GM18909 (cell line): ENCODE data around the gene PAFAH1B2.
A peak's percentile ranks its signal among the peaks of the same experiment; 100 is the strongest.
"Not testable (repeated sequence)": the region's sequence is repeated elsewhere in the genome, so short reads cannot be mapped to it uniquely, and the experiment has no call there.

Experiments used
- ATAC-seq: cut with Tn5 transposase; IDR thresholded peaks from one replicate; pipeline ENCODE4 v1.9.1; 2021; ENCODE audit warnings: mild to moderate bottlenecking; ENCODE audit not compliant: unreplicated experiment, poor library complexity

The PAFAH1B2 gene

DNA sequence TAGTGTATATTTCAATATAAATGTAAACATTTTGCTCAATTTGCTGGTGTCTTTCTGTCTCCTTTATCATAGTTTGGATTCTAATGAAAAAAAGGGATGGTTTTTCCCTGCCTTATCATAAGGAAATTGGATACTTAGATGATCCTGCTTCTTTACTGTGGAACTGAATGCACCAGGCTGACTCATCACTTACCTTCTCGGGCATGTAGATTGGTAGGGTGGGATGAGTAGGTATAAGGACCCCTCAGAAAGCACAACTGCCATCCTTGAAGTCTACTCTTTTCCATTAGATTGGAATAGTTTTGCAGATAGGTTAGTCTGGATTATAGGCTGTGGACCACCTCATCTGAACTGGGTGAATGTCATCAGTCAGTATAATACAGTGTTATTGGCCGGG lies 26.9 kb downstream of the PAFAH1B2 start:
- no peak for ATAC-seq

DNA sequence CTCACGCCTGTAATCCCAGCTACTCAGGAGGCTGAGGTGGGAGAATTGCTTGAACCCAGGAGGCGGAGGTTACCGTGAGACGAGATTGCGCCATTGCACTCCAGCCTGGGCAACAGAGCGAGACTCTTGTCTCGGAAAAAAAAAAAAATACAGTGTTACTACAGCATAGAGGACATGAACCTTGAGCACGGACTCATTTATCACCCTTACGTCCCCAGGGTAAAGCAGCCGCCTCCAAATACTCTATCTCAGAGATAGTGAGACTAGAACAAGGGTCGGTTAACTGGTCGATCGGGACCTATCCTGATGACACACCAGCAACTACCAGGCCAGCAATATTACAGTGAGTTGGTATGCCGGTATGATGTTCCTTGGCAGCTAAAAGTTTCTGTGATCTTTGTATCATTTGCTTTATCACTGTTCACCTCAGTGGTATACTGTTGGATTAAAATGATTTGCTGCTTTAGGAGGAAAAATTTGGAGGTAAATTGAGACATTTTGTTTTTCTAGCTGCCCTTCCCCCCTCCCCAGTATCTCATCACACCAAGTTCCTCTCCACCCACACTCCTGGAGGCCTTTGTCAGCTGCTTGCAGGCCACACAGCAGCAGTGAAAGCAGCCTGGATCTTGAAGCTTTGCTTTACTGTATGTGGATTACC lies 27.4 kb downstream of the PAFAH1B2 start:
- ATAC-seq, result no peak

DNA sequence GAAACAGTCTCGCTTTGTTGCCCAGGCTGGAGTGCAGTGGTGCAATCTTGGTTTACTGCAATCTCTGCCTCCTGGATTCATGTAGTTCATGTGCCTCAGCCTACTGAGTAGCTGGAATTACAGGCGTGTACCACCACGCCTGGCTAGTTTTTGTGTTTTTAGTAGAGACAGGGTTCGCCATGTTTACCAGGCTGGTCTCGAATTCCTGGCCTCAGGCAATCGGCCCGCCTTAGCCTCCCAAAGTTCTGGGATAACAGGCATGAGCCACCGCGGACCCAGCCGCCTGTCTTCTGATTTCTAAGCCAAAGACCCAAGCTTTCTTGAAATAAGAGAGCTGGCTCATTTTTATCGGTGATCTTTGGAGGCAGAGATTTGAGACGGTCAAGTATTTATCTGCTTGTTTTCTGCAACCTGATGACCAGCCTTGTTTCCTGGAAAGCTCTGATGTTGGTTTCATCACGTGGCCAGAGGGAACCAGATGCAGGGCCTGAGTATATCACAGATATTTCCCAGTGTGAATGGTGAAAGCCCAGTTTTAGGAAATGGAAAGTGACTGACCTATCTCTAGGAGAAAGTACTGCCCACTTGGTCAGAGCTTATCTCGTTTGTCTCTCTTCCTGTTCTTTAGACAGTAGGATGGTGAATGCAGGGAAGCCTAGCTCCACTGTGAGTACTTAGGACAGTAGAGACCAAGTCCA lies 28.8 kb downstream of the PAFAH1B2 start:
- no peak for ATAC-seq

DNA sequence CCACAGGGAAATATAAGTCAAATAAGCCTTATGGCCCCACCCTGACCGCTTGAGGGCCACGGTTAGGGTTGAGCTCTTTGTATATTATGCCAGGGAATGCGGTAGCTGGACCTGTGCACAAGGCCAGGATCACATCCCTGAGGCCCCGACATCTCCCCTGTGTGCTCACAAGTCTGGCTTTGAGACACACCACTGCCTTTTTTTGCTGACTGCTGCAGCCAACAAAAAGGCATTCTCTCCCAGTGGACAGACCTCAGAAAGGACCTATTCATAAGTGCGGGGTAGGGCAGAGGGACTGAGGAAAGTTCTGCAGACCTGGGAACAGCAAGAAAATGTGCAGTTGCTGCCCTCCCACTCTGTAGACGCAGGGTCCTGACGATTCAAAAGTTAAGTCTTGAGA lies 31.0 kb downstream of the PAFAH1B2 start:
- no peak for ATAC-seq

DNA sequence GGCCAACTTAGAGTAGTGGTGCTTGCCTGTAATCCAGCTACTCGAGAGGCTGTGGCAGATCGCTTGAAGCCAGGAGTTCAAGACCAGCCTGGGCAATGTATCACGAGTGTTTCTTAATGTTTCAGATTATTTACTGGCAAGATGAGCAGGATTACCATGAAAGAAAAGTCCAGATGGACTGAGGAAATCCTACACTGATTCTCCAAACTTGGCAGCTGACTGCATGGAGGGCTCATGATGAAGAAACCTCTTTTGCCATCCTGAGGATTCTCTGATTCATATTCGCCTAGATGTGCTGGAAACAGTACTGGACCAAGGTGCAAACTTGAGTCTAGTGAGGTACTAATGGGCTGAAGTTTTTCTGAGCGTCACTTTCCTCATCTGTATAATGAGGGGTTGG lies 31.7 kb downstream of the PAFAH1B2 start:
- no peak for ATAC-seq

DNA sequence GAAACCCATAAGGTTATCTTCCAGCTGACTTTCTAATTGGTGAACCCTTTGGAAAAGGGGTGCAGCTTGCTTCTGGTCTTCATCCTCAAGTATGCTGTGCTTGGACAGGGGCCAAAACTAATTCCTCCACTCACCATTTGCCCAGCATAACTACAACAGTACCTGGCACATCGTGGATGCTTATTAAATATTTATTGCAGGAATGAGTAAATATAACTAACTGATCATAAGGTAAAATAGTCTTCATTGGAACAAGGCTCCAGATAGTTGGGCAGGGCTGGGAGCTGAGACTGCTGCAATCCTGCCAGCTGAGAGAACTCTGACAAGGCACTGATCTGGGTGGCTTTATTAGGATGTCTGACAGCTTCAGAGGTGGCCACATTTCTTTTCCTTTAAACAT lies 32.1 kb downstream of the PAFAH1B2 start:
- no peak for ATAC-seq

DNA sequence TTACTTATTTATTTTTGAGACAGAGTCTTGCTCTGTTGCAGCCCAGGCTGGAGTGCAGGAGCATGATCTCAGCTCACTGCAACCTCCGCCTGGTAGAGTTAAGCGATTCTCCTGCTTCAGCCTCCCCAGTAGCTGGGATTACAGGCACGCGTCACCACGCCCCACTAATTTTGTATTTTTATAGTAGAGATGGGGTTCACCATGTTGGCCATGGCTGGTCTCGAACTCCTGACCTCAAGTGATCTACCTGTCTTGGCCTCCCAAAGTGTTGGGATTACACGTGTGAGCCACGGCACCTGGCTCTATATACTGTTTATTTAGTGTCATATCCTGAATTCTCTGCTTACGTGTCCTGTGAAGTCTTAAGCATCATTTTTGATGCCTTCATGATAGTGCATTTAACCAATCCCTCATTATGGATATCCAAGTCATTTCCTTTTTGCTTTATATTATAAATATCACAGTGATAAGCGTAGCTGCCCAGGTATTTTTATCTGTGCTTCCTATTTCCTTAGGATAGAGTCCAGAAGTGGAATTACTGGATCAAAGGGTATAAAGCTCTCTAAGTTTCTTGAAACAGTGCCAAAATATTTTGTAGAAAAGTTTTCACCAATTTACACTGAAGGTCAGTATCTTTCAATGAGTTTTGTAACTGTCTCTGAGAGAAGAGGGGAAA lies 33.6 kb downstream of the PAFAH1B2 start:
- no peak for ATAC-seq

DNA sequence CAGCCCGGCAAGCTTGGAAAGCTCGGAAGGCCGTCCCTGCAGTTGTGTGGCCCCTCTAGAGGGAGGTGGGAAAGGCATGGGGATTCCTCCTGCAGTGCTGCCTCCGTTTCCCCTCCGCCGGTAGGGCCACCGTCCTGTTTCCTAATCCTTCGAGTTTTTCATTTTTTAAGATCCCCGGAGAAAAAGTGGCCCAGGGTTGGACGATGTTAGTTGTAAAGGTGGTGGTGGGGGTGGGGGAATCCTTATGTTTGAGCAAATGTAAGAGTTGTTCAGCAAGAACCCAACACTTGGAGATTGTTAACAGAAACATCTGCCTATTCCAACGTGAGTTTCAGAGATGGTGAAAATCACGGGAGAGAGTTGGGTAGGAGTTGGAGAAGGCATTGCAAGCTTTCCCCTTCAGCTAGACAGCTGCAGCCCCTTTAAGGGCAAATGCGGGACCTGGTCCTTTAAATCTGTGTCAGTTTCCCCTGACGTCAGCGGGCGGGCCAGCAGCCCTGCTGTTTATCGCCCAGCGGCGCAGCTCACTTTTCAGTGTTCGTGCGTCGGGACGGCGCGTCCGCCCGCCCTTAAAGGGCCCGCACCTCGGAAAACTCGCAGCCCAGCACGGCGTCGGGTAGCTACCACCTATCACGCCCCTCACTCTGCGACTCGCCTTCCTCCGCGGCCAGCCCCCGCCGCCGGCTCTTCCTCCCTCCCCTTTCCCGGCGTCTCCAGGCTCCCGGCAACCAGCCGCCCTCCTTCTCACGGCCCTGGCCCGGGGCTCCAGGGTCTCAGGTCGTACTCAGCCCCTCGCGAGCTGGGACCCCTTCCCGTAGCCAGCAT lies 34.3 kb downstream of the PAFAH1B2 start, which contains the start of gene SIDT2:
SIDT2 (plus strand) TSS at position 534 of the 825 bp plus-strand sequence. CDS start 521 bp downstream, outside the sequence.
- ATAC-seq, result peak; percentile 85

DNA sequence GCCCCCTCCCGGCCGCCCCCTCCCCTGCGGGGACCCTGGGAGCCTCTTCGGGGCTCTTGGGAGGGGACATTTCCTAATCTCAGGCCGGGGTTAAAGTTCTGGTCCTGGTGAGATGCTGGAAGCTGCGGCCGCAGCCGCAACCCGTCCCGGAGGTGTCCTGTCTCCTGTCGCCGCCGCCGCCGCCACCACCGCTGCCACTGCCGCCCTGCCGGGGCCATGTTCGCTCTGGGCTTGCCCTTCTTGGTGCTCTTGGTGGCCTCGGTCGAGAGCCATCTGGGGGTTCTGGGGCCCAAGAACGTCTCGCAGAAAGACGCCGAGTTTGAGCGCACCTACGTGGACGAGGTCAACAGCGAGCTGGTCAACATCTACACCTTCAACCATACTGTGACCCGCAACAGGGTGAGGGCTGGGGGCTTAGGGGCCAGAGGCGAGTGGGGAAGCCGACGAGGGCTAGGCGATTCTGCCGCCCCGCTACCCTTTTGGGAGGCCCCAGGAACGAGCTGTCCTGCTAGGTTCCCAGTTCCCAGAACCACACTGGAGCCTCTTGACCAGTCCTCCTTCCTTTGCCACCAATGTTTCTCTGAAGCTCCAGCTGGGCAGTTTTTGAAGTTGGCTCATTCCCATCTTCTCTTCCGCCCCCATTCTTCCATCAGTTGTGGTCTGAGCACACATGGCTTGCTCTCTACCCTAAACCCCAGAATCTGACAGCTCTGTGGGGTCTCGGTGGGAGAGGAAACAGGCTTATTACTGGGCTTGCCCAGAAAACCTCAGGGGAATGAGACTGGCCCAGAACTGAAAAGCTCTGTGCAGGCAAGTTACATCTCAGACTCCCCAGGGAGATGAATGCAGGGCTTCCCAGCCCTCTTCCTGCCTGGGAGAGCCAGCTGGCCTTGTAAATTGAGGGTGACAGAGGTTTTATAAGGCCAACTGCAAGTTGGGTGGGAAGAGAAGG lies 35.2 kb downstream of the PAFAH1B2 start:
- ATAC-seq, result peak; percentile 31

DNA sequence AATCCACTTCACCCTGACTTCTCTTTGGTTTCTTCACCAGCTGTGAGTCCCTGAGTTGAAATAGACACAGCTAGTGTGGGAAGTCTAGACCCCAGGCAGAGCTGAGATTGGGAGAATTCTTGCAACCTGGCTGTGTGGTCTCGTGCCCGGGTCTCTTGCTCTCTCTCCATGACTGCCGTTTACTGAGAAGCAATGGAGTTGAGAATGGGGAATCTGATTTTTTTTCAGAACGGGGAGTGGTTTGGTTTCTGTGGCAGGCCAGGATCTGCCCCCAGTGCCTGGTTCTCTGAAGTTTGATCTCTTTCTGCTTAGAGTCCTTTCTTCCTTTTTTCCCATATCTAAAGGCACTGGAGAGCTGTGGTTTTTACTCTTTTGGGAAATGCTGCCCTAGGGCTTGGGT lies 35.9 kb downstream of the PAFAH1B2 start:
- ATAC-seq, result peak; percentile 4

DNA sequence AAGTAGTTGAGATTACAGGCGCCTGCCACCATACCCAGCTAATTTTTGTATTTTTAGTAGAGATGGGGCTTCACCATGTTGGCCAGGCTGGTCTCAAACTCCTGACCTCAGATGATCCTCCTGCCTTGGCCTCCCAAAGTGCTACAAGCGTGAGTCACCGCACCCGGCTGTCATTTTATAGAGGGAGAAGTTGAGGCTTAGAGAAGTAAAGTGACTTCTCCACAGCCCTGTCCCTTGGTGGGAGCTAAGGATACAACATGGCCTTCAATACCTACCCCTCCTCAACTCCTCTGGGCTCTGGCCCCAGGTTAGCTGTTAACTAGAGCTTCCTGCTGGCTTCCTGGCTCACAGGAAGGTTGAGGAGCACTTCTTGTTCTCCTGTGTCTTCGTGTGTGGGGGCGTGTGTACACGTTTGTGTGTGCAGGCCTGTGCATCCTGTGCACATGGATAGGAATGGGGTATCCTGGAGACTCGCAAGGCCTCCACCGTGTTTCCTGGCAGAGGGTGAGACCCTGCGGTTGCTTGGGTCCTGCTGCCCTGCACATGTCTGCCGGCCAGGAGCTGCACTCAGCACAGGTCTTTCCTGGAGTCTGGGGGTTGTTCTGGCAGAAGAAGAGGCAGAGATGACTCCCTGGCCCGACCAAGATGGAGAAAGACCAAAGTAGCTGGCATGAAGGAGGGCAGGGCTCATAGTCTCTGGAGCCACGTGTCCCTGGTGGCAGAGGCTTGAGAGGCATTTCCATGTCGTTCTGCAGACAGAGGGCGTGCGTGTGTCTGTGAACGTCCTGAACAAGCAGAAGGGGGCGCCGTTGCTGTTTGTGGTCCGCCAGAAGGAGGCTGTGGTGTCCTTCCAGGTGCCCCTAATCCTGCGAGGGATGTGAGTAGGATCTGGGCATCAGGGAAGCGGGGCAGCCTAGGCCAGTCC lies 36.8 kb downstream of the PAFAH1B2 start:
- no peak for ATAC-seq

DNA sequence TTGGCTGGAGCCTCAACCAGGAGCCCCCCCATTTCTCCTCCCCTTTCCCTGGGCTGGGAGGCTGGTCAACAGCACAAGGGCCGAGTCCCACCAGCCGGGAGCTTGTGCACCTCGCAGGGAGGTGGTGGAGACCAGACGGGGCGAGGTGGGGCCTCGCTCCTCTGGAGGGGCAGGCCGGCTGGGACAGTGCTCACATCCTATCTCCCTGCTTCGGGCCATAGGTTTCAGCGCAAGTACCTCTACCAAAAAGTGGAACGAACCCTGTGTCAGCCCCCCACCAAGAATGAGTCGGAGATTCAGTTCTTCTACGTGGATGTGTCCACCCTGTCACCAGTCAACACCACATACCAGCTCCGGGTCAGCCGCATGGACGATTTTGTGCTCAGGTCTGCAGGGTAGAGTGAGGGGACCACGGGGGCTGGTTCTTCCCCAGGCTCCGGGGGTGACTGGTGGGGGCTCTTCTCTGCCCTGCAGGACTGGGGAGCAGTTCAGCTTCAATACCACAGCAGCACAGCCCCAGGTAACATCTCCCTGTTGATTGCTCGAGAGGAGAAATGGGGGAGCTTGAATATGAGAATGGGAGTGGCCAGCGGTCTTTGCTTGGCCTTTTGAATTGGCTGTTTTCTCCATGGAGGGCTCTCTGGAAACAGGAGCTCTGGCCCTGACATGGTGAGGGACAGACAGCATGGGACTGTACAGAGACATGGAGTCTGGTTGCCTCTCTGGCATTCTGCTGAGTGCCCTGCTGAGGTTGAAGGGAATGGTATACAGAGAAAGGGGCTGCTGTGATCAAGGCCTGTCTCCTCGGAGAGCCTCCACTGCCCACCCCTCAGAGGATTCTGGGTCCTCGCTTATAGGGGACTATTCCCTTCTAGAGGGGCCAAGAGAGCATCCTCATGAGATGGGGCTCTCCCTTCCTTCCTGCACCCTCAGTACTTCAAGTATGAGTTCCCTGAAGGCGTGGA lies 37.8 kb downstream of the PAFAH1B2 start:
- ATAC-seq, result no peak

DNA sequence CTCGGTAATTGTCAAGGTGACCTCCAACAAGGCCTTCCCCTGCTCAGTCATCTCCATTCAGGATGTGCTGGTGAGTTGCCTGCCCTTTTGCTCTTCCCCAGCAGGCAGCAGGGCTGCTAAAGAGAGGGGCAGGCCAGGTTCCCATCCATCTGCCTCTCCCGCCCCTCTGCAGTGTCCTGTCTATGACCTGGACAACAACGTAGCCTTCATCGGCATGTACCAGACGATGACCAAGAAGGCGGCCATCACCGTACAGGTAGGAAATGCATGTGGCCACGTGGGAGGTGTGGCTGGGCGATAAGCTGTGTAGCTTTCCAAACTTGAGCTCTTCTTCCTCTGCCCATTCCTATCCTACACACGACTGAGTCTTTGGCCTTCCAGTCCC lies 38.5 kb downstream of the PAFAH1B2 start:
- no peak for ATAC-seq

DNA sequence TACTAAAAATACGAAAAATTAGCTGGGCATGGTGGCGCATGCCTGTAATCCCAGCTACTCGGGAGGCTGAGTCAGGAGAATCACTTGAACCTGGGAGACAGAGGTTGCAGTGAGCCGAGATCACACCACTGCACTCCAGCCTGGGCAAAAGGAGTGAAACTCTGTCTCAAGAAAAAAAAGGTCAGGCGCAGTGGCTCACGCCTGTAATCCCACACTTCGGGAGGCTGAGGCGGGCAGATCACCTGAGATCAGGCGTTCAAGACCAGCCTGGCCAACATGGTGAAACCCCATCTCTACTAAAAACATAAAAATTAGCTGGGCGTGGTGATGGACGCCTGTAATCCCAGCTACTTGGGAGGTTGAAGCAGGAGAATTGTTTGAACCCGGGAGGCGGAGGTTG lies 39.1 kb downstream of the PAFAH1B2 start:
- ATAC-seq, result not testable (repeated sequence)

DNA sequence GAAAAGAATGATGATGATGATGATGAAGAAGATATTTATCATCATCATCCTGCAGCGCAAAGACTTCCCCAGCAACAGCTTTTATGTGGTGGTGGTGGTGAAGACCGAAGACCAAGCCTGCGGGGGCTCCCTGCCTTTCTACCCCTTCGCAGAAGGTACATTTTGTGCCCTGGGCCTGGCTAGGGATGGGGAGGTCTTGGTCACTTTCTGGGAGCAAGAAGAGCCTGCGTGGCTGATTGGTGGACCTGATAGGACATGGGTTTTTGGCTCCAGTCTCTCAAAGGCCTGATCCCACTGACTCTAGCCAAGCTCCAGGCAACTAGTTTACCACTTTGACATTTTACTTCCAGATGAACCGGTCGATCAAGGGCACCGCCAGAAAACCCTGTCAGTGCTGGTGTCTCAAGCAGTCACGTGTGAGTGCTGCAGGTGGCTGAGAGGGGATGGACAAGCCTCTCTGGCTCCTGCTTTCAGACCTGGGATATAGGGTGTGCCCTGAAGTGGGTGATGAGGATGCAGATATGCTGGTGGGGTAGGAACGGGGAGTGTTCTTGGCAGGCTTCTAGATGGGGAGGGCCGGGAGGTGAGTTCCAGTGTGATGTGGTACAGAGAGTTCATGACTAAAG lies 39.8 kb downstream of the PAFAH1B2 start:
- ATAC-seq, result no peak

DNA sequence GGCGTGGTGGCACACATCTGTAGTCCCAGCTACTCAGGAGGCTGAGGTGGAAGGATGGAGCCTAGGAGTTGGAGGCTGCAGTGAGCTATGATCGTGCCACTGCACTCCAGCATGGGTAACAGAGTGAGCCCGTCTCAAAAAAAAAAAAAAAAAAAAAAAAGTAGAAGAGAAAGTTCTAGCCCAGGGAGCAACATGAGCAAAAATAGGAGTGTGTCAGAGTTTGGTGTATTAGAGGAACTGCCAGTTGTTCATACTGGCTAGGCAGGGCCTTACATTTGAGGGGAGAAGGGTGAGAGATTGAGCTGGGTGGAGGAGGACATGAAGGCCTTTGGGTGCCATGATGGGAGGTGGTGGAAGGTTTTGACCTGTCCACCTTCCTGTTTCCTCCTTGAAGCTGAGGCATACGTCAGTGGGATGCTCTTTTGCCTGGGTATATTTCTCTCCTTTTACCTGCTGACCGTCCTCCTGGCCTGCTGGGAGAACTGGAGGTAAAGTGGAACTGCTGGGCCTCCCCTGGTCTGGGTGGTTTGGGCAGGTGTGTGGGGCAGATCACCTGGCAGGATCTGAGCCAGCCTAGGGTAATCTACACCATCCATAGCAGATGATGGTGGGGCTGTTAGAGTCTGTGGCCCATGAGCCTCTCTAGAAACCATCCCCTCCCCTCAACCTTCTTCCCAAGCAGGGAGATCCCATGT lies 41.8 kb downstream of the PAFAH1B2 start:
- no peak for ATAC-seq

DNA sequence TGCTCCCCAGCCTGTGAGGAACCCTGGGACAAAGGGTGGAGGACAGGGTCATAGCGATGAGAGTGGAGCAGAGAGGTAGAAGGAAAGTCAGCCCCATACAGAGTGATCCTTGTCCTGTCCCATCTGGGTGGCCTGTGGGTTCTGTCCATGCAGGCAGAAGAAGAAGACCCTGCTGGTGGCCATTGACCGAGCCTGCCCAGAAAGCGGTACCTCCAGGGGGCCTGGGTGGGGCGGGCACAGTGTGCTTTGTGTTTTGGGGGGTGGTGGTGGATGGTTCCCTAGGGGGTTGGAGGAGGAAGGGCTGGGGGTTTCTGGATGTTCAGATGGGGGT lies 42.3 kb downstream of the PAFAH1B2 start:
- ATAC-seq, result no peak
